Activated CD8-positive, alpha-beta memory T cell treated with anti-CD3 and anti-CD28 coated beads for 1 hour (primary cell): Measurements from ENCODE around the gene STARD10.

Source experiments
- DNase-seq, 2 donors: peaks; one replicate each; pipeline ENCODE4 v3.0.0-alpha.2; 2020; ENCODE audit warnings: low read depth in 1 of 2; ENCODE audit errors: extremely low read depth in 1 of 2

STARD10 gene

DNA sequence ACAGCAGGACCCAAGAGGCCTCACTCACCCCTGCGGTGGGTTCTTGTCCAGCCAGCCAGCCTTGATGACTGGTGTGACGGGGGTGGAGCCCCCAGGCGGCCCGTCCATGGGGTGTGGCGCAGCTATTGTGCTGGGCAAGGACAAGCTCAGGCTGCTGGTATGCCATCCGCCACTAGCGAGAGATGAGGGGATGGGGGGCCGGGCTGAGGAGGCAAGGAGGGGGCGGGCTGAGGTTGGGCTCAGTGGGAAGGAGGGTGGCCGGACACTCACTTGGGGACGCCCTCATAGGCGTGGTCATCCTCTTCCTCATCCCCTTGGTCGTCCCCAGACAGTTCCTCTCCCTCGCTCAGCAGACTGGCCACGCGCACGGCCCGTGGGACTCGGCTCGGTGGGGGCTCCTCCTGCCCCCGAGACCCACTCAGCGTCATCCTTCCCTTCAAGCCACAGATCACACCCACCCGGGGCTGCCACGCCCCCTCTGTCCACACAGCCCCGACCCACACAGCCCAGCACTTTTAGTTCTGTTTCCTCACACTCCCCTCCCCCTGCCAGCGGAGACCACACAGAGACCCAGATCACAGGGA is 81.6 kb downstream of the STARD10 start:
- no peak for DNase-seq

DNA sequence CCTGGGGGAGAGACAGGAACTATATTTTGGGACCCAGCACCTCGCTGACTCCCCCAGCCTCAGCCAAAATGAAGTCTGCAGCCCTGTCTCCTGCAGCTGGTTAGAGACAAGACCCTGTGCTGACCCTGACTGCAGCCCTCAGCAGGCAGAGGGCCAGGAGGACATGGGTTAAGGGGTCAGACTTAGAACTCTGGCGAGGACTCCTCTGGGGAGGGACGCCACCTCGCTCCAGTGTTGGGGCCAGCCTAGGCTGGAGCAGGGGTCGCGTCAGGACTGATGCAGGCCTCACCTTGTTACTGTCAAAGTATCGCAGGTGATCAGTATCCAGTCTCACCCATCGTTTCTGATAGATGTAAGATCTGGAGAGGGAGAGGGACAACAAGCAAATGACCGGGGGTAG is 82.7 kb downstream of the STARD10 start:
- no peak for DNase-seq

DNA sequence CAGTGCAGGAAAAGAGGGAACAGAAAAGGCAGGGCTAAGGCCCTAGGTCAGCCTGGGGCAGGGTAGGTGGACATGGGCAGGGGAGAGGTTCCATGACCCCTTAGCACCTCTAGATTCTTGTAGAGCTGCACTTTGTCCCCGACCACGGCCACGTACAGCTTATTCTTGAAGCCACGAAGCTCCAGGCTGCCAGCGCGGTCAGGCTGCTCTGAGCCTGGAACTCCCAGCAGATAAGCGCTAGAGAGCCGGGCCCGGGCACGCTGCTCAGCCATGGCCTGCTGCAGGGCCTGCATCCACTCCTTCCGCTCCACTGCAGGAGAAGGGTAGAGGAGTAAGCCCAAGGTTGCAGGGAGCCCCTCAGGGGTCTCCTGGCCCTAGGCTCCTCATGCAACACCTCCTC is 83.6 kb downstream of the STARD10 start:
- no peak for DNase-seq

DNA sequence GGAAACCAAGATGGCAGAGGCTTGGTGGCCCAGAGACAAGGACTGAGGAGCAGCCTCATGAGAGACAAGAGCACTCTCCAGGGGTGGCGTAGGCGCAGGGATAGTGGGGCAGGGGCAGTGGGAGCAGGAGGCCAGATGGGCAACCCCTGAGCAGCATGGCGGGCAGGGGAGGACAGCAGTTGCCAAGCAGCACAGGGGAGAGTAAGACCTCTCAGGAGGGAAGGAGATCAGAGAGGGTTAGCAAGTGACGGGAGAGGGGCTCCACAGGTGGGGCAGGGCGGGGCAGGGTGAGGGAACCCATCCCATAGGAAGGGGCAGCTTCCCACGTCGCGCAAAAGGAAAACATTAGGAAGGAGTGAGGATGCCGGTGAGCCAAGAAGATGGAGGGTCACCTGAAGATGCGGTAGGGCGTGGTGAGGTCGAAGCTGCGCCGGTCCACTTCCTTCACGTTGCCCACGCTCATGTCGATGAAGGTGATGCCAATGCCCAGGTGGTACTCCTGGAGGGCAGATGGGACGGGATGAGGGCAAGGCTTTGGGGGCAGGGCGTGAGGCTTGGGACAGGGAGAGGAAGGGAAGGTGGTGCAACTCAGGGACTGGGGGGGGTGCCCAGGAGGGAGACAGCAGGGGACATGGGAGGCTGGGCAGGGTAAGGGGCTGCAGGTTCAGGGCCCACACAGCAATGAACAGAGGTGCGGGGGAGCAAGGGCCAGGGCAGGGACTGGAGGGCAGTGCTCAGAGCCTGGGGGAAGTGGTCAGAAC is 84.2 kb downstream of the STARD10 start:
- no peak for DNase-seq

DNA sequence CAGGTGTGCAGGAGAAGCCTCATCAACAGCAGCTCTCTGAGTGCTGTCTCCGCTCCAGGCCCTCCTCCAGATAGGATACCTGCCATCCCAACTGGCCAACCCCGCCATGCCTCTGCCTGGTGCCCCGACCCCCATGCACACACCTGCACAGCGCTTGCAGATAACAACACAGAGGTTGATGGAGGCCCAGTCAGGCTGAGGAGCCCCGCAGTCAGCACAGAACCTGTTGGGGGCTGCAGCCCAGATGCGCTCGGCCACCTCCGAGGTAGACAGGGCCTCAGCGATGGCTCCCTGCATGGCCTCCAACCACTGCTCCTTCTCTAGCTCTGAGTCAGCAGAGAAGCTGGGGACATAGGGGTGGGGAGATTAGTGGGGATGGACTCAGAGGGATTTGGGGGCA is 86.8 kb downstream of the STARD10 start:
- DNase-seq: no peak

DNA sequence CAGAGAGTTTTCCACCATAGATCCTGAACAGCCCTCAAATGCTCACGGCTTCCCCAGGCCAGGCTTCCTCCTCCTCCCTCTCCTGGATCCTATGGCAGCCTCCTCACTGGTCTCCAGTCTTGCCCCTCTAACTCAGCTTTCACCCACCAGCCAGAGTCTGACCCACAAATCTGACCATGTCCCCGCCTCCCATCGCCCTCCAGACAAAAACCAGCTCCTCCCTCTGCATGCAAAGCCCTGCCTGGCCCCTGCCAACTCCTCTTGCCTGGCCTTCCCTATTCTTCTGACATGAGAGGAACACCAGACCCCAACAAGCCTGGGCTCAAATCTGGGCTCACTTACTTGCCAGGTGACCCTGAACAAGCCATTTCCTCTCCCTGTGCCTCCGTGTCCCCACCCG is 87.3 kb downstream of the STARD10 start:
- DNase-seq: no peak

DNA sequence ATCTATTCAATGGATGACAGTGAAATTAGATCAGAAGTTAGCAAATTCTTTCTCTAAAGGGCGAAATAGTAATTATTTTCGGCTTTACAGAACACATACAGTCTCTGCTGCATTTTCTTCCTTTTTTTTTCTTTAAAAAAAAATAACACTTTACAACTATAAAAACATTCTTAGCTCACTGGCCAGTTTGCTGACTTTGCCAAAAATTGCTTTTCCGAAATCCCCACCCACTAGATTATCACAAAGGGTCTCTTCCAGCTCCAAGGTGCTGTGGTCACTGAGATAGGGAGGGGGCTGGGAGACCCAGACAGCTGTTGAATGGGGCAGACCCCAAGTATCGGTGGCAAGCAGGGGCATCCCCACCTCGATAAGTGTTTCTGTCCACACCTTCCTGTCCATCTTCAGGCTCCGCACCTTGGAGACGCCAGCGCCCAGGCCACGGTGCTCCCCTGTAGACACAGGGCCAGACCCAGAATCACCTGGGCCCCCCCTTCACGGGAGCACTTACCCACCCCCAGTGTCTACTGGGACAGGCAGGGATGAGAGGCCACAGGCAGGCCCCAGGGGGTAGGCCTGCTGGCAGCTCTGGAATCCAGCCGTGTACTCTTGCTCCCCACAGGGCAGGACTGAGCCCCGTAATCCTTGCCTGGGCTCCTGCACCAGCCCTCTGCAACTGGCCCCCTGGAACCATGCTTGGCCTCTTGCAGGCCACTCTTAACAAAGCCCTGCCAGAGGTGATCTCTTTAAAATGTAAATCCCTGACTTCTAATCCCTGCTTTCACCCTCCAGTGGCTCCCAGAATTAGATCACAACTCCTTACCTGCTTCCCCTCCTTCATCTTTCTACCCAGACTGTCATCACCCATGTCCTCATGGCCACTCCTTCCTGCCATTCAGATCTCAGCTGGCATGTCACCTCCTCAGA is 88.1 kb downstream of the STARD10 start:
- no peak for DNase-seq

DNA sequence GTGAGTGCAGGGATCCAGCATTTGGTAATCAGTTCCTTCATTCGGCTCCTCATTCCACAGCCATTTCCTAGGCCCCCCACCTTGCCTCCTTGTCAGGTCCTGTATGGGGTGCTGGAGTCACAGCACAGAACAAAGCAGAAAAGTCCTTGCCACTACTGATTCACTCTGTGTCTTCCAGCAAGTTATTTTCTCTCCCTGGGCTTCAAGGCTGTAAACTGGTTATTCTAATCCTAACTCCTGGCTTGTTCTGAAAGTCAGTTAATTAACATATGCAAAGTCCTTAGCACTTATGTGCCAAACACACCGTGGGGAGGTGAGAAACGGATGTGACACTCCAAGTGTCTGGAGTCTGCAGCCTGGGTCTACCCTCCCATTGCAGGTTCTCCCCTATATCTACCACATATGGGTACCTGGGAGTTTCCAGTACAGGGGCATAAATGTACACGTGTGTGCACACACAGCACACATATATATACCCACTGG is 89.0 kb downstream of the STARD10 start:
- DNase-seq: no peak
